Measurements from ENCODE around the gene THUMPD3. TPM values are rescaled to one million over a fixed set of nuclear protein-coding genes. Genes with fewer than 3 reads are reported as not detected.

Gene THUMPD3
- total and polyA plus RNA-seq, 7 donors: 40.0 to 70.5 (median 55.0) TPM

DNA sequence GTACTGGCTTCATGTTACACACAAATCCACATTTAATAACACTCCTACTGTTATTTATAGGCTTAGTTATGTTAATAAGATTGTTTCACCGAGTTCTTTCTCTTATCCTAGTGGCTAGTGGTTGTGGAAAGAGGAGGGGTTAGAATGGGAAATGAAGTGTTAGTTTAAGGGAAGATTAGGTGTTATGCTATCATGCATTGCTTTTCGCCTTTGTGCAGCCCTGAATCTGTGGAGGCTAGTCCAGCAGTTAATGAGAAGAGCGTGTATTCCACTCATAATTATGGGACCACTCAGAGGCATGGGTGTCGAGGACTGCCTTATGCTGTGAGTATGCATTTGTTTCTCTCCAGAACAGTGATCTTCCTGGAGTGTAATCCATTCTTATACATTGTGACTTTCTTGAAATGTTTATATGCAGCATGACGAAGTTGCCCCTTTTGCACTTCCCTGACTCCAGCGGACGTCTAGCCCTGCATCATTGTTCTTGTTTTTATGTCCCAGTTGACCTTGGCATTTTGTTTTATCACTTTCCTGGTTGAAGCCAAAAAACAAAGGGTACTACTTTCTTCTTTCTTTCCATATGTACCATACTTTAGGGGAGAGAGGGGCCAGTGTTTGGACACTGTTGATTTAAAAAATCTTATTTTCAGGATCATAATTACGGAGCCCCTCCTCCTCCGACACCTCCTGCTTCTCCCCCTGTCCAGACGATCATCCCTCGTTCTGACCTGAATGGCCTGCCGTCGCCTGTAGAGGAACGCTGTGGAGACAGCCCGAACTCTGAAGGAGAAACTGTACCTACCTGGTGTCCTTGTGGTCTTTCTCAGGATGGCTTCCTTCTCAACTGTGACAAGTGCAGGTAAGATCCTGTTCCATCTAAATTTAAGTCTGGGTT is 71.0 kb downstream of the THUMPD3 start:
- DNase-seq (no peak), ATAC-seq (no peak)
- no peaks in the 10 kb centered on the region for H3K4me1 ChIP-seq
- H3K27ac ChIP-seq: no peak overlapping the region
- no peaks in the 10 kb centered on the region for H3K27me3 ChIP-seq (ENCODE audit: insufficient read depth in 3 of 3, low read length in 2 of 3)
- 85 to 89% (median 88%) methylated on average over 15 of the region's 15 CpGs for WGBS, 3 donors
- peaks cover 38 to 100% of the 10 kb centered on the region in 2 donors for H3K36me3 ChIP-seq (ENCODE audit: insufficient read depth in 1 of 2, low read depth in 1 of 2)
- intact Hi-C loops (cut with DNase I): loop anchor here in 1 of 2 donors (5.0 kb wide), 2 partner anchors 43 to 47 kb away; no protein-coding TSS in a partner anchor
- TF ChIP-seq, protein P1, sequence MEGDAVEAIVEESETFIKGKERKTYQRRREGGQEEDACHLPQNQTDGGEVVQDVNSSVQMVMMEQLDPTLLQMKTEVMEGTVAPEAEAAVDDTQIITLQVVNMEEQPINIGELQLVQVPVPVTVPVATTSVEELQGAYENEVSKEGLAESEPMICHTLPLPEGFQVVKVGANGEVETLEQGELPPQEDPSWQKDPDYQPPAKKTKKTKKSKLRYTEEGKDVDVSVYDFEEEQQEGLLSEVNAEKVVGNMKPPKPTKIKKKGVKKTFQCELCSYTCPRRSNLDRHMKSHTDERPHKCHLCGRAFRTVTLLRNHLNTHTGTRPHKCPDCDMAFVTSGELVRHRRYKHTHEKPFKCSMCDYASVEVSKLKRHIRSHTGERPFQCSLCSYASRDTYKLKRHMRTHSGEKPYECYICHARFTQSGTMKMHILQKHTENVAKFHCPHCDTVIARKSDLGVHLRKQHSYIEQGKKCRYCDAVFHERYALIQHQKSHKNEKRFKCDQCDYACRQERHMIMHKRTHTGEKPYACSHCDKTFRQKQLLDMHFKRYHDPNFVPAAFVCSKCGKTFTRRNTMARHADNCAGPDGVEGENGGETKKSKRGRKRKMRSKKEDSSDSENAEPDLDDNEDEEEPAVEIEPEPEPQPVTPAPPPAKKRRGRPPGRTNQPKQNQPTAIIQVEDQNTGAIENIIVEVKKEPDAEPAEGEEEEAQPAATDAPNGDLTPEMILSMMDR (IDR thresholded peaks at IDR 0.05): no peak
- no peaks in the 10 kb centered on the region for H3K9me3 ChIP-seq
- H3K4me3 ChIP-seq: no peak overlapping the region

DNA sequence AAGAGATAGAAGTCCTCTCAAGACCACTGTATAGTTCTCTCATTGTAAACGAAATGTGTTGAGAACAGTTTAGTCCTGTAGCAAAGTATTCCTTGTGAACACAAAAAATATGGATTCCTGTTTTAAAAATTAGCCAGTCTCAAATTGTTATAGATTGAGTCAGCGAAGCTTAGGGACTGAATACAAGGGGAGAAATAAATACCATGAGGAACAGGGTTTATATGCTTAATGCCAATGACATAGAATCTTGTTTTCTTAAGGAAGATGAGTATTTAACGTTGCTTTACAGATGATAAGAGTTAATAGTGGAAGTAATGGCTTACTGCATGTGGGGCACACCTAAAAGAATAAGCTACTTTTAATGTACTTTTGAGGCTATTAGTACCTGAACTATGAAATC is 72.5 kb downstream of the THUMPD3 start:
- ATAC-seq: no peak
- TF ChIP-seq, protein P1 (IDR thresholded peaks at IDR 0.05): no peak
- no peak overlapping the region for H3K27ac ChIP-seq
- 90 to 91% (median 90%) methylated on average over 3 of the region's 3 CpGs for WGBS, 3 donors
- H3K27me3 ChIP-seq (ENCODE audit: insufficient read depth in 3 of 3, low read length in 2 of 3): no peaks in the 10 kb centered on the region
- no peaks in the 10 kb centered on the region for H3K9me3 ChIP-seq
- no peaks in the 10 kb centered on the region for H3K4me1 ChIP-seq
- intact Hi-C loops (cut with DNase I): no loop called here
- DNase-seq: no peak
- H3K4me3 ChIP-seq: no peak overlapping the region
- H3K36me3 ChIP-seq (ENCODE audit: insufficient read depth in 1 of 2, low read depth in 1 of 2): peaks cover 35 to 100% of the 10 kb centered on the region in 2 donors

Other genes starting within 250 kb of the THUMPD3 start
- 1 to 10 TPM; 1.6 to 7.6 (median 3.2) TPM for gene SRGAP3, start 113.4 kb upstream of the THUMPD3 start, total RNA-seq
- gene SRGAP3, start 113.4 kb upstream of the THUMPD3 start, polyA plus RNA-seq: 1 to 10 TPM in 1 of 3 donors, under 1 TPM in 2; 0.77 to 1.9 (median 0.80) TPM
- 10 to 100 TPM; 58.3 to 69.3 (median 66.6) TPM for gene SETD5, start 34.6 kb downstream of the THUMPD3 start, total RNA-seq
- 10 to 100 TPM; 12.8 to 34.8 (median 19.7) TPM for gene SETD5, start 34.6 kb downstream of the THUMPD3 start, polyA plus RNA-seq
- gene LHFPL4, start 190.8 kb downstream of the THUMPD3 start, total RNA-seq: not detected
- under 1 TPM in 1 of 3 donors, not detected in 2; 0.01 TPM for gene LHFPL4, start 190.8 kb downstream of the THUMPD3 start, polyA plus RNA-seq

Data from psoas muscle (tissue), 8 donors.